CD14-positive monocyte (primary cell): ENCODE results near the gene MCC. TPM values are rescaled to one million over a fixed set of nuclear protein-coding genes. Genes with fewer than 3 reads are reported as not detected.

Source experiments
- DNase-seq, 3 donors: peaks; one replicate each; pipeline ENCODE4 v3.0.0-alpha.2; 2011 to 2022
- H2AFZ ChIP-seq: 2 replicates; pipeline ENCODE4 v1.6.0; 2012; ENCODE audit warnings: mild to moderate bottlenecking, low read depth, low read length, inconsistent platforms; ENCODE audit not compliant: insufficient read depth, poor library complexity, severe bottlenecking
- H3K27ac ChIP-seq, 2 donors: 1 replicate in 1 of 2; 2 replicates in 1 of 2; pipeline ENCODE4 v1.5.1; 2012 to 2013; ENCODE audit warnings: low read length in 2 of 2, control low read depth in 1 of 2, inconsistent platforms in 1 of 2, low read depth in 1 of 2, mild to moderate bottlenecking in 1 of 2
- H3K27me3 ChIP-seq, 2 donors: one replicate each; pipeline versions ENCODE4 v1.6.0 to v1.6.1; 2011 to 2013; ENCODE audit warnings: low read length in 2 of 2; ENCODE audit not compliant: control insufficient read depth in 2 of 2, insufficient read depth in 2 of 2
- H3K36me3 ChIP-seq, 2 donors: replicated peaks in 1 of 2; 1 replicate in 1 of 2; 2 replicates in 1 of 2; pipeline versions ENCODE4 v1.5.1 to v1.6.1; 2012 to 2013; ENCODE audit warnings: low read length in 2 of 2, control low read depth in 1 of 2, inconsistent platforms in 1 of 2, mild to moderate bottlenecking in 1 of 2; ENCODE audit not compliant: insufficient read depth in 2 of 2, control insufficient read depth in 1 of 2
- H3K4me1 ChIP-seq, 2 donors: 1 replicate in 1 of 2; 2 replicates in 1 of 2; pipeline versions ENCODE4 v1.5.1 to v1.6.1; 2012 to 2013; ENCODE audit warnings: low read length in 2 of 2, control low read depth in 1 of 2, inconsistent platforms in 1 of 2, mild to moderate bottlenecking in 1 of 2, moderate library complexity in 1 of 2; ENCODE audit not compliant: insufficient read depth in 2 of 2, control insufficient read depth in 1 of 2
- H3K4me2 ChIP-seq: replicated peaks from 2 replicates; pipeline ENCODE3; 2012; ENCODE audit warnings: low read length, moderate library complexity, mild to moderate bottlenecking; ENCODE audit not compliant: poor library complexity, severe bottlenecking; ENCODE audit errors: extremely low read depth
- H3K4me3 ChIP-seq, 3 experiments: fragments of 200-600 bp in 1 of 3; sonication (generic) in 1 of 3; replicated peaks in 1 of 3; 1 replicate in 2 of 3; 2 replicates in 1 of 3; pipeline ENCODE4 v1.5.1; 2011 to 2013; ENCODE audit warnings: low read length in 3 of 3, mild to moderate bottlenecking in 3 of 3, control low read depth in 2 of 3, low read depth in 2 of 3, inconsistent platforms in 1 of 3, moderate library complexity in 1 of 3
- H3K79me2 ChIP-seq: 2 replicates; pipeline ENCODE4 v1.6.0; 2012; ENCODE audit warnings: mild to moderate bottlenecking, control low read depth, inconsistent platforms, low read length, moderate library complexity; ENCODE audit not compliant: insufficient read depth
- H3K9ac ChIP-seq: 2 replicates; pipeline ENCODE4 v1.6.0; 2017; ENCODE audit warnings: low read length, mild to moderate bottlenecking; ENCODE audit not compliant: insufficient read depth, poor library complexity, severe bottlenecking
- H3K9me3 ChIP-seq, 2 donors: replicated peaks in 1 of 2; 1 replicate in 1 of 2; 2 replicates in 1 of 2; pipeline versions ENCODE4 v1.5.1 to v1.6.1; 2012 to 2013; ENCODE audit warnings: low read length in 2 of 2, control low read depth in 1 of 2; ENCODE audit not compliant: control insufficient read depth in 1 of 2, insufficient read depth in 1 of 2
- H4K20me1 ChIP-seq: 2 replicates; pipeline ENCODE4 v1.6.0; 2012; ENCODE audit warnings: mild to moderate bottlenecking, low read length, control low read depth, moderate library complexity; ENCODE audit not compliant: insufficient read depth
- H3K27ac Mint-ChIP-seq, 7 donors: one replicate each; pipeline ENCODE4 v1.8.0; 2020; ENCODE audit warnings: mild to moderate bottlenecking in 7 of 7, mixed read lengths in 7 of 7, moderate library complexity in 6 of 7, inconsistent platforms in 2 of 7
- H3K27me3 Mint-ChIP-seq, 3 donors: one replicate each; pipeline ENCODE4 v1.8.0; 2021 to 2022; ENCODE audit warnings: low read depth in 3 of 3, mild to moderate bottlenecking in 3 of 3, mixed read lengths in 3 of 3, moderate library complexity in 3 of 3, inconsistent platforms in 1 of 3
- H3K36me3 Mint-ChIP-seq, 2 donors: one replicate each; pipeline ENCODE4 v1.8.0; 2020; ENCODE audit warnings: mixed read lengths in 2 of 2, inconsistent platforms in 1 of 2, mild to moderate bottlenecking in 1 of 2
- H3K4me1 Mint-ChIP-seq: one replicate; pipeline ENCODE4 v1.8.0; 2020; ENCODE audit warnings: mild to moderate bottlenecking, mixed read lengths
- H3K4me3 Mint-ChIP-seq, 2 donors: one replicate each; pipeline ENCODE4 v1.8.0; 2020; ENCODE audit warnings: mild to moderate bottlenecking in 2 of 2, mixed read lengths in 2 of 2, moderate library complexity in 1 of 2
- H3K9me3 Mint-ChIP-seq, 7 donors: one replicate each; pipeline ENCODE4 v1.8.0; 2020 to 2022; ENCODE audit warnings: mixed read lengths in 7 of 7, mild to moderate bottlenecking in 6 of 7, moderate library complexity in 6 of 7, inconsistent platforms in 2 of 7
- WGBS: methylation state at CpG from one replicate; pipeline ENCODE4 v1.1.5; 2013; ENCODE audit warnings: missing lambda C conversion rate; ENCODE audit not compliant: insufficient coverage; 5-methylcytosine and 5-hydroxymethylcytosine counted together
- intact Hi-C, 2 donors: fragments of 100-400 bp; cut with micrococcal nuclease; formaldehyde crosslinking; loops; one replicate each; pipeline versions ENCODE4 v1.15.0 to v1.15.1; 2023
- polyA plus RNA-seq, 3 donors: library from polyadenylated mRNA; depleted of rRNA in 1 of 3; unstranded in 2 of 3; stranded (reverse) in 1 of 3; fragments of 300-500 nt in 2 of 3; fragments of >200 nt in 1 of 3; fragmentation: Illumina TruSeq in 2 of 3; gene quantifications; 1 replicate in 2 of 3; 2 replicates in 1 of 3; pipeline ENCODE4 v1.2.3, GENCODE V29; 2012 to 2021
- TF ChIP-seq, protein P1 (sequence below): fragments of 200-600 bp; IDR thresholded peaks from one replicate; pipeline ENCODE4 v1.8.0; 2022; ENCODE audit warnings: antibody characterized with exemption, mild to moderate bottlenecking

Gene MCC
- polyA plus RNA-seq, 3 donors: 0.09 TPM; not detected in 2

DNA sequence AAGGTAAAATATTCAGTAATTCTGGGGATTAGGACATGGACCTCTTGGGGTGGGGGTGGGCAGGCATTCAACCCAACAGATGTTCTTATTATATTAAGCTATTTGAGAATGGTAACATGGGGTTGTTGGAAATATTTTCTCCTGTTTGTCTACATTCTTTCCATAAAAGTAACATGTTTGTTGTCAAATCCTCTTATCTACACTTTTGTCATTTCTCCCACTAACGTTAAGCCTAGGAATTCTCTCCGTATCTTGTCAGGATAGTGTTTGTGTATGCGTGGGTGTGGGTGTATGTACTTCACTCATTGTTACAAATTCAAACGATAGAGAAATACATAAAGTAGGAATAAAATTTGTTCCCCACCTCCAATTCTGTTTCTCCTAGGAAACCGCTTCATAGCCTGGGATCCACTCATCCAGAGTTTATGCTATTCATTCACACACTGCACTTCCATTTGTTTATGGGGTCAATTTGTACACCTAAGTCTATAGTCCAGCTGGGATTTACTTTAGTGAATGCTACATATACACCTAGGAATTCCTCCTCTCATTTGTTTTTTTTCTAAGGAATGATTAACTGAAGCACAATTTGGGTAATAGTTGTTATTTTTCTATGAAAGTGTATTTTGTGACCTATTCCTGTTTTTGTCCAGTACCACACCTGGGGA, 294.8 kb downstream of the MCC start:
- no peaks in the 10 kb centered on the region for H3K36me3 Mint-ChIP-seq
- no peak overlapping the region for H3K9ac ChIP-seq
- DNase-seq: no peak
- H3K79me2 ChIP-seq: no peaks in the 10 kb centered on the region
- H3K9me3 Mint-ChIP-seq: peaks cover 0 to 6% (median 0%) of the 10 kb centered on the region in 7 donors
- WGBS: no CpG with 5 or more reads among the region's 5 CpGs
- no peak overlapping the region for H3K27ac Mint-ChIP-seq
- H3K9me3 ChIP-seq: no peaks in the 10 kb centered on the region
- no peak overlapping the region for H3K4me3 Mint-ChIP-seq
- no peaks in the 10 kb centered on the region for H3K27me3 ChIP-seq
- no peaks in the 10 kb centered on the region for H3K36me3 ChIP-seq
- H4K20me1 ChIP-seq: no peaks in the 10 kb centered on the region
- H3K4me3 ChIP-seq: no peak overlapping the region
- intact Hi-C loops: no loop called here
- no peak overlapping the region for H2AFZ ChIP-seq
- no peak overlapping the region for H3K27ac ChIP-seq
- no peak overlapping the region for H3K4me2 ChIP-seq
- TF ChIP-seq, protein P1, sequence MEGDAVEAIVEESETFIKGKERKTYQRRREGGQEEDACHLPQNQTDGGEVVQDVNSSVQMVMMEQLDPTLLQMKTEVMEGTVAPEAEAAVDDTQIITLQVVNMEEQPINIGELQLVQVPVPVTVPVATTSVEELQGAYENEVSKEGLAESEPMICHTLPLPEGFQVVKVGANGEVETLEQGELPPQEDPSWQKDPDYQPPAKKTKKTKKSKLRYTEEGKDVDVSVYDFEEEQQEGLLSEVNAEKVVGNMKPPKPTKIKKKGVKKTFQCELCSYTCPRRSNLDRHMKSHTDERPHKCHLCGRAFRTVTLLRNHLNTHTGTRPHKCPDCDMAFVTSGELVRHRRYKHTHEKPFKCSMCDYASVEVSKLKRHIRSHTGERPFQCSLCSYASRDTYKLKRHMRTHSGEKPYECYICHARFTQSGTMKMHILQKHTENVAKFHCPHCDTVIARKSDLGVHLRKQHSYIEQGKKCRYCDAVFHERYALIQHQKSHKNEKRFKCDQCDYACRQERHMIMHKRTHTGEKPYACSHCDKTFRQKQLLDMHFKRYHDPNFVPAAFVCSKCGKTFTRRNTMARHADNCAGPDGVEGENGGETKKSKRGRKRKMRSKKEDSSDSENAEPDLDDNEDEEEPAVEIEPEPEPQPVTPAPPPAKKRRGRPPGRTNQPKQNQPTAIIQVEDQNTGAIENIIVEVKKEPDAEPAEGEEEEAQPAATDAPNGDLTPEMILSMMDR: no peak
- H3K4me1 ChIP-seq: peaks cover 7 to 14% of the 10 kb centered on the region in 2 donors
- H3K4me1 Mint-ChIP-seq: peaks cover 10% of the 10 kb centered on the region
- peaks cover 1 to 2% (median 1%) of the 10 kb centered on the region in 3 donors for H3K27me3 Mint-ChIP-seq

DNA sequence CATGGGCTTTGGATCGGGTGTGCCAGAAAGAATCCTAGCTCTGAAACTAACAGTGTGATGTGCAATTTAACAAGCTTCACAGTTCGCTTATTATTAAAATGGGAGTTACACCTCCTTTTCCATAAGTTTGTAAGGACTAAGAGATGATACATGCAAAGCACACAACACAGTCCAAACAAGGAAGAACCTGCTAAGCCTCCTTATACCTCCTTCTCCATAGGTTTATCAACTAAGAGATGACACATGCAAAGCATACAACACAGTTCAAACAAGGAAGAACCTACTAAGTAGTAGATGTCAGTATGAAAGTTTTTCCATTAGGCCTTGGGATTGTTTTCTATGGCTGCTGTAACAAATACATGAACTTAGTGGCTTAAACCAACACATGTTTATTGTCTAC, 295.7 kb downstream of the MCC start:
- Histone ChIP-seq H3K27me3 (no peaks in the 10 kb centered on the region), H3K36me3 (no peaks in the 10 kb centered on the region), H3K4me1 (peaks cover 7 to 14% of the 10 kb centered on the region in 2 donors), H3K79me2 (no peaks in the 10 kb centered on the region), H3K27ac (no peak overlapping the region), H3K4me3 (no peak overlapping the region), H4K20me1 (no peaks in the 10 kb centered on the region), H2AFZ (no peak overlapping the region), H3K9ac (no peak overlapping the region), H3K4me2 (no peak overlapping the region), H3K9me3 (no peaks in the 10 kb centered on the region)
- peaks cover 0 to 6% (median 0%) of the 10 kb centered on the region in 7 donors for H3K9me3 Mint-ChIP-seq
- TF ChIP-seq, protein P1: no peak
- intact Hi-C loops: no loop called here
- H3K36me3 Mint-ChIP-seq: no peaks in the 10 kb centered on the region
- no CpG with 5 or more reads among the region's 2 CpGs for WGBS
- no peak for DNase-seq
- H3K27ac Mint-ChIP-seq: no peak overlapping the region
- H3K4me1 Mint-ChIP-seq: peaks cover 10% of the 10 kb centered on the region
- no peak overlapping the region for H3K4me3 Mint-ChIP-seq
- H3K27me3 Mint-ChIP-seq: peaks cover 1 to 2% (median 1%) of the 10 kb centered on the region in 3 donors
